Cardiac fibroblast (primary cell): Measurements from ENCODE around the gene NINJ2.
"Not testable (repeated sequence)": the region's sequence is repeated elsewhere in the genome, so short reads cannot be mapped to it uniquely, and the experiment has no call there.

Experiments used
- DNase-seq, 2 donors: peaks; one replicate each; pipeline versions ENCODE4 v3.0.0 to v3.0.0-alpha.2; 2010; ENCODE audit warnings: low read depth in 2 of 2
- H3K4me3 ChIP-seq, 2 donors: replicated peaks in 1 of 2; 1 replicate in 1 of 2; 2 replicates in 1 of 2; pipeline ENCODE4 v1.5.1; 2011; ENCODE audit warnings: low read depth in 2 of 2, low read length in 2 of 2, mild to moderate bottlenecking in 2 of 2, moderate library complexity in 1 of 2
- TF ChIP-seq, protein P1 (sequence below): IDR thresholded peaks from one replicate; pipeline ENCODE4 v1.5.1; 2011; ENCODE audit warnings: low read depth, mild to moderate bottlenecking, low read length, inconsistent platforms

NINJ2 gene

DNA sequence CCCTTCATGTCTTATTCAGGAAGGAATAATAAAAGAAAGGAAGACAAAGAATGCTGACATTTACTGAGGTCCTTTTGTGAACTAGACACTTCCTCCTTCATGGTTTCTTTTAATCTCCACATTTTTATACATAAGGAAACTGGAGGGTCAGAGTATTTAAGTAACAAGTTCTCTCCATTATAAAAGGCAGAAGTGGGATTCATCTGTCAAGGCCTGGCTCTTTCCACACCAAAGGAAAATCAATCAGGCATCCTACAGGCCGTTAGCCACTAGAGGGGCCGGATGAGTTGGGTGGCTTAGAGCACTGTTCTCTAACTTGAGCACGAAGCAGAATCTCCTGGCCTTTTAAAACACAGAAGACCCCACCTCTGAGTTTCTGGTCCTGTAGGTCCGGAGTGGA, 36.8 kb upstream of the NINJ2 start:
- DNase-seq: no peak

DNA sequence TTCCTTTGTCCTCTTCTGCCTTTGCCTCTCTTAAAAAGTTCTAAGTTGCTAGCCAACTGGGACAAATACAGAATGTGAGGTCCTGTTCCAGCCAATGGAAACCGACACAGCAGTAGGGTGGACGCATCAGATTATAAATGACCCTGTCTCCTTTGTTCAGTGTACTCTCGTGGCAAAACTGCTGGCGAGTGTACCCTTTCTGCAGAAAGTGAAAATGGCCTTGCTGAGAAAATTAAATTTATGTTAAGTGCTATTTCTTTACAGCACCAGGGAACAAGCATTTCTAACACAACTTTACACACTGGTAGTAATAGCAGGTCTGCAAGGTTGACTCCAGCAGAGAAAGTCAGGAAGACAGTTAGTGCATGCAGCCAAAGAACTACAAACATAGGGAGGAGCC, 35.0 kb upstream of the NINJ2 start:
- H3K4me3 ChIP-seq, DNase-seq: not testable (repeated sequence)

More for the DNA sequence above, 36.8 kb upstream of the NINJ2 start:
- TF ChIP-seq, protein P1, sequence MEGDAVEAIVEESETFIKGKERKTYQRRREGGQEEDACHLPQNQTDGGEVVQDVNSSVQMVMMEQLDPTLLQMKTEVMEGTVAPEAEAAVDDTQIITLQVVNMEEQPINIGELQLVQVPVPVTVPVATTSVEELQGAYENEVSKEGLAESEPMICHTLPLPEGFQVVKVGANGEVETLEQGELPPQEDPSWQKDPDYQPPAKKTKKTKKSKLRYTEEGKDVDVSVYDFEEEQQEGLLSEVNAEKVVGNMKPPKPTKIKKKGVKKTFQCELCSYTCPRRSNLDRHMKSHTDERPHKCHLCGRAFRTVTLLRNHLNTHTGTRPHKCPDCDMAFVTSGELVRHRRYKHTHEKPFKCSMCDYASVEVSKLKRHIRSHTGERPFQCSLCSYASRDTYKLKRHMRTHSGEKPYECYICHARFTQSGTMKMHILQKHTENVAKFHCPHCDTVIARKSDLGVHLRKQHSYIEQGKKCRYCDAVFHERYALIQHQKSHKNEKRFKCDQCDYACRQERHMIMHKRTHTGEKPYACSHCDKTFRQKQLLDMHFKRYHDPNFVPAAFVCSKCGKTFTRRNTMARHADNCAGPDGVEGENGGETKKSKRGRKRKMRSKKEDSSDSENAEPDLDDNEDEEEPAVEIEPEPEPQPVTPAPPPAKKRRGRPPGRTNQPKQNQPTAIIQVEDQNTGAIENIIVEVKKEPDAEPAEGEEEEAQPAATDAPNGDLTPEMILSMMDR: no peak
- H3K4me3 ChIP-seq: no peak overlapping the region

DNA sequence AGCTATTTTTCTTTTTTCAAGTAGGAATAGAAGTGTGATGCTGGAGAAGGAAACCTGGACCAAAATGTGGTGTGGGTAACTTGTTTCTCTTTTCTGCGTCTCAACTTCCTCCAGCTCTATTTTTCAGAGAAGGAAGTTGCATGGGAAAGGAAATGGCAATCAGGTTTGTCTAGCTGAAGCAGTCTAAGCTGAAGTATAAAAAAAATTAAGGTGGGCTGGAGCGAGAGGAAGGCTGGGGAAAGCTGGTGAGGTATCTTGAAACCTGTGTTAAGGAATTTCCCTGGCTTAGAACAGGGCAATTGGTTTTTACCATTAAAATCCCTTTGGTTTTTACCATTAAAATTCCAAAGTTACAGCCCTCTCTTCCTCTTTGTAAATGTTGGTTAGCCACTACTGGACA, 34.2 kb upstream of the NINJ2 start:
- TF ChIP-seq, protein P1: no peak
- no peak for DNase-seq
- no peak overlapping the region for H3K4me3 ChIP-seq

DNA sequence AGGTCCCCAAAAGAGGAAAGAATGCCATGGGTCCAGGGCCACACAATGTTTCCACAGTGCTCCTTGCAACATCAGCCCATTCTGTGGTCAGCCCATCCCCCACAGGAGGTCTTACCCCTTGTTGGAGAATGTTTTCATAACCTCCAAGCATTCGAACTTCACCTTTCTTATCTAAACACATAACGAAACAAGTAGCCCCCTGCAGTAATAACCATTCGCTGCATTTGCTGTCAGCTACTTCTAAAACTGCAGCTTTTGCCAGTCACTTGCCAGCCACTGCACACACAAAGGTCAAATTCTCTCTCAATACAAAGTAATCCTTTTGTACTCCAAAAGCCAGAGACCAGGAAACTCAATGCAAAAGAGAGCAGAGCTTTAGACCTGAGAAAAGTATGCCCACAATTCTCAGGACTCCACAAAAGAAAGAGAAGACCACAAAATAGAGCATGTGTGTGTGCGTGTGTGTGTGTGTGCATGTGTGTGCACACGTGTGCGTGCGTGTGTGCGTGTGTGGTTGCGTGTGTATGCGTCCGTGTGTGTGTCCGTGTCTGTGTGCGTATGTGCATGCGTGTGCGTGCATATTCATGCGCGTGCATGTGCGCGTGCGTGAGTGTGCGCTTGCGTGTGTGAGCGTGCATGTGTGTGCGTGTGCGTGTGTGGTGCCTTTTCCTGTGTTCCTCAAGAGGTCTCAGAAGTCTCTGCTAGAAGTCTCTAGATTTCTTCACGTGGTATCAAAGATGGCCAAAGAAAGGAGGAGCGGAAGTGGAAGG, 31.7 kb upstream of the NINJ2 start:
- H3K4me3 ChIP-seq: no peak overlapping the region
- TF ChIP-seq, protein P1: no peak
- DNase-seq: peak in 1 of 2 donors; percentile 19

DNA sequence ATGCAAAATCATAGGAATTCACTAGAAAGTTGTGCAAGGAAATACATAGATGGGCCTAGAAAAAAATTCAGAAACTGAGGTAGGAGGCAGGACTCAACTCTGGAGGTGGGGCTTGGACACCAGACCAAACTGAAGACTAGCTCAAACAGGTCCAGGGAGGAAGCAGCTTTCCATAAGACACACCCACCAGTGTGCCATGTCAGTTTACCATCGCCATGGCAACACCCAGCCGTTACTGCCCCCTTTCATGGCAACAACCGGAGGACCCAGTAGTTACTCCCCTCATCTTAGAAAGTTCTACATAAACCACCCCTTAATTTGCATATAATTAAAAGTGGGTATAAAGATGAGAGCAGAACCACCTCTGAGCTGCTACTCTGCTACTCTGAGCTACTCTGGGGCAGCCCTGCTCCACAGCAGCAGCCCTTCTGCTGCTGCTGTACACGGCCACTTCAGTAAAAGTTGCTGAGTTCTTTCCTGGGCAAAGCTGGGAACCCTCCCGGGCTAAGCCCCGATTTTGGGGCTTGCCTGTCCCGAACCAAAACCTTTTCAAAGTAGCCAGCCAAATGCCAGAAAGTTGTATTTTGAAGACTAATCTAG, 30.8 kb upstream of the NINJ2 start:
- DNase-seq: no peak
- TF ChIP-seq, protein P1: no peak
- H3K4me3 ChIP-seq: no peak overlapping the region

GRCh38 chr12:692274-692673, 29.0 kb upstream of the NINJ2 start:
- no peak overlapping the region for H3K4me3 ChIP-seq
- TF ChIP-seq, protein P1: no peak
- no peak for DNase-seq

GRCh38 chr12:690466-690865, 27.2 kb upstream of the NINJ2 start:
- TF ChIP-seq, protein P1: no peak
- DNase-seq: peak in 1 of 2 donors; percentile 42
- no peak overlapping the region for H3K4me3 ChIP-seq
